Retina (tissue), 1 donor: Measurements from ENCODE around the gene TTF2.
A peak's percentile ranks its signal among the peaks of the same experiment; 100 is the strongest.

Experiments
- DNase-seq: peaks from one replicate; pipeline ENCODE4 v3.0.0-alpha.2; 2016

TTF2 gene

DNA sequence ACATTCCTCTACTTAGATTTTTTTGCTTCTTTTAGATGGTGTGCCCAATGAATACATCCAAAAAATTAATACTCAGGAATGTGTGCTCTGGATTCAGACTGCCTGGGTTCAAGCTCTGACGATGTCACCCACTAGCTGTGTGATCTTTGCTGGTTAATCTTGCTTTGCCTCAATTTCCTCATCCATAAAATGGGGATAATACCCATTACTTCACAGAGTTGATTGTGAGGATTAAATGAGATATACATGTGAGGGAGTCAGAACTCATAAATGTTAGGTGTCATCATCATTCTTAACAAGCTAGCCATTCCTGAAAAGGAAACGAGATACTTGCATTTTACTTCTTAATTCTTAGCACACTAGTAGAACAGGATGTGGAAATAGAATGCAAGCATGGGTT lies 12.9 kb upstream of the TTF2 start:
- DNase-seq, result no peak

DNA sequence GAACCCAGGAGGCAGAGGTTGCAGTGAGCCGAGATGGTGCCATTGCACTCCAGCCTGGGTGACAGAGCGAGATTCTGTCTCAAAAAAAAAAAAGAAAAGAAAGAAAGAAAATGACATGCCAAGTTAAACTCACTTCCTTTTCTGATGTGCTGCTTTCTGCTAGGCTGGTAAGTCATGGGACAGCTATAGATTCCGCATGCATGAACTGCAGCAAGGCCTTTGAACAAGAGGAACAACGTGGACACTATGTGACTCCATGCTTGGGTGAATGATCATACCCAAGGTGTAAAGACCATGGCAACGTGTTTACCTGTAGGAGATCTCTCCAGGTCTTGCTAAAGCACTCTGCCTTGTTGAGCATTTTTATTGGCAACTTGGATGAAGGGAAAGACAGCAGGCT lies 10.3 kb upstream of the TTF2 start:
- DNase-seq, result no peak

DNA sequence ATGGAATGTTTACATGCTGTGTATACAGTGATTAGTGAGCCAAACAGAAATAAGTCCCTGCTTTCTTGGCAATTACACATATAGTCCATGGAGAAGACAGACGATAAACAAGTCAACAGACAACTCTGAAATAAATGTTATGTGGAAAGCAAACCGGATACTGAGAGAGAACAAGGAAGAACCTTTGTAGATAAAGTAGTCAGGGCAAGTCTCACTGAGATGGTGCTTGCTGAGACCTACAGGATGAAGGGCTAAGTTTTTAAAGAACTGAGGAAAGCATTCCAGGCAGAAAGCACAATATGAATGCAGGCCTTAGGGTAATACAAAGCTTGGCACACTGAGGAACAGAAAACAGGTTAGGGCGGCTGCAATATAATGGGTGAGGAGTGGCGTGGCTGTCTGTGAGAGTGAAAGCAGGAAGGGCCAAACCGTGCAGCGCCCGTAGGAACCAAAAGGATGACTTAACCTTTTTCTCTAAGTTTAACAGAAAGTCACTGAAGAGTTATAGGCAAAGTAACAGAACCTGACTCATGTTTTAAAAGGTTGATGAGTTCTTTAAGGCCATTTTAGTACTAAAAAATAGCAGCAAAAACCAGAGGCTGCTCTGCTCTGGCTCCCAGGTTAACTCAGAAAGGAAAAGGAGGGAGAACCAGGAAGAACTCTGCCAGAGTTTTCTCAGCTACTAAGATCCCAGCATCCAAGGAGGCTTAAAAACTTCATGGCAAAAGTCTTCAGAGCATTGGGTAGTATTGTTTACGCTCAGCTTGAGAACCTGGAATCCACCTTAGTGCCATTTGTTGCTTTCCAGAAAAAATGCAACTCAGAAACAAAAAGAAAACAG lies 8.7 kb upstream of the TTF2 start:
- no peak for DNase-seq

DNA sequence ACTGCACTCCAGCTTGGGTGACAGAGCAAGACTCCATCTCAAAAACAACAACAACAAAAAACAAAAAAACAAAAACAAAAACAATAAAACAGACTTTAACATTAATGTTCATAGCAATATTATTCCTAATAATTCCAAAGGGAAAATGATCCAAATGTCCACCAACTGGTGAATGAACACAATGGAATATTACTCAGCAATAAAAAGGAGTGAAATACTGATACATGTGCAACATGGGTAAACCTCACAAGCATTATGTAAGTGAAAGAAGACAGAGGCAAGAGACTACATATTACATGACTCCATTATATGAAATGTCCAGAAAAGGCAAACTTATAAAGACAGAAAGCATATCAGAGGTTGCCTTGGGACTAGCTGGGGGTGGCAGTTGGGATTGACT lies 6.1 kb upstream of the TTF2 start:
- DNase-seq, result no peak

DNA sequence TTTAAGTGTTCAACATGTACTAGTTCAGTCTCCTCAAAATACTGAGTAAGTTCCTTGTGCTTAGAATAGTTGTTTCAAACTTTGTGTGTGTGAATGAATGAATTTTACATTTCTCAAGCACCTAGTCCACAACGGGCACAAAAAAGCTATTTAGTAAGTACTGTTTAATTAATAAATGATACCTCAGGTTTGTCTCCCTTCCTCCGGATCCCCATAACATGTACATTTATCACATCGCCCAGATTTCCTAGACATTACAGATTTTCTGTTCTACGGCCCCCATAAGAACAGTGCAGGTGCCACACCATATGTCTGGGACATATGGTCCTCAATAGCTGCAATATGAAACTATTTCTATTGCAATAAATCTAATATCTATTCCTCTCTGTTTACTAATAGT lies 1.3 kb upstream of the TTF2 start:
- no peak for DNase-seq

DNA sequence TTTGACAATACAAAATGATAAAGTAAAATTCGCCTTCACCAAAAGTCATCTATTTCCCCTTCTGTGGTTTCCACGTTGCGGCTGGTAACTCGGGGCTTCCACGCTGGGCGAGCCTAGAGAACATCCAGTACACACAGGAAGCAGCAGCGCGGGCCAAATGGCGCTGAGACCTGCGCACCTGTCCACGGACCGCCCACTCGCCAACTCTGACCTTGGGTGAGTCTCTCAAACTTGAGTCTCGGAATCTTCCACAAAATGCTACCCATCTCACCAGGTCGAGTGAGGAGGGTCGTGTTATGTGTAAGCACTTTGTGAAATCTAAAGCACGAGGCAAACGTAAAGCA lies 820 bp upstream of the TTF2 start:
- no peak for DNase-seq

DNA sequence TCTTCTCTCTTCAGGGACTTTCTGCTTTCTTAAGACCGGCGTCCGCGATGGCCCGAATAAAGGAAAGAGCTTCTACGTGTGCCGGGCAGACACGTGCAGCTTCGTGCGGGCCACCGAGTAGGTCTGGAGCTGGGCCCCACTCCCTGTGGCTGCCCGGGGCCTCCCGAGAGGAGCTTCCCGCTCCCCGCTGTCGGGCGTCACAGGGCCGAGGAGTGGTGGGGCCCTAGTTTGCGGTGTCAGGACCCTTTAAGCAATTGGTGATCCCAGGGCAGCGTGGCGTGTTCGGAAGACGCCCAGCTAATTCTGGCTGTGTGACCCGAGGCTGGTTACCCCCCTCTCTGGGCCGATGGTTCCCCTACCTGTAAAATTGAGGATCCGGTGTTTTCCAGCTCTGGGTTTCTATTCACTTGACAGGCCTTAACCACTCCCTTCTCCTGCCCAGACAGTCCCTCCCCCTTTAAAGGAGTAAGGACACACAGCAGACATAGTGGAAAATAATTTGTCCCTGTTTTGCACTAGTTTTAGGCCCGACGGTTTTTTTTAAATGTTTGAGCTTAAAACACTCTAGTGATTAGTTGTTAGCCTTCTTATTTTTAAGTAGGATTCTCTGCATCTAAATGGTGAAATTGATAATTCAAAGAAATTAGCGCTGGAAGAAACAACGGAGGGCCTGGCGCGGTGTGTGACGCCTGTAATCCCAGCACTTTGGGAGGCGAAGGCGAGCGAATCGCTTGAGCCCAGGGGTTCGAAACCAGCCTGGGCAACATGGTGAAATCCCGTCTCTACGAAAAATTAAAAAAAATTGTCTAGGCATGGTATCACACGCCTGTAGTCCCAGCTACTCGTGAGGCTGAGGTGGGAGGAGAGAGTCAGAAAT lies 553 bp downstream of the TTF2 start:
- no peak for DNase-seq

DNA sequence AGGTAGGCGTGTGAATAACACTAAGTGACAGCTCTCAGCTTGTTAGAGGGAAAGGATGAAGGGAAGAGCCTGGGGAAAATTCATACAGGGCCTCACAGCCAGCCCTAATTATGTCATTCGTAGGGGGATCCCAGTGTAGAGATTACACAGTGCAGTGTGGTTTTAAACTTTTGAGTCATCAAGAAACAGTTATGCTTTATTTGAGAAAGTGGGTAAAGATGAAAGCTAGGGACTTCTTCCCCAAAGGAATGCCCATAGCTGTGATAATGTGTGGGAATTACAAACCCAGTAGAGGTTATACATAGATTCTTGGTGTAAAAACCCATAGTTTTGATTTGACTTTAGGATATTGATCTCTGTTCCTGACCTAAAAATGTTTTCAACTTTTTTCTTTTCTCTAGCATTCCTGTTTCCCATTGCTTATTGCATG lies 1.9 kb downstream of the TTF2 start:
- no peak for DNase-seq

DNA sequence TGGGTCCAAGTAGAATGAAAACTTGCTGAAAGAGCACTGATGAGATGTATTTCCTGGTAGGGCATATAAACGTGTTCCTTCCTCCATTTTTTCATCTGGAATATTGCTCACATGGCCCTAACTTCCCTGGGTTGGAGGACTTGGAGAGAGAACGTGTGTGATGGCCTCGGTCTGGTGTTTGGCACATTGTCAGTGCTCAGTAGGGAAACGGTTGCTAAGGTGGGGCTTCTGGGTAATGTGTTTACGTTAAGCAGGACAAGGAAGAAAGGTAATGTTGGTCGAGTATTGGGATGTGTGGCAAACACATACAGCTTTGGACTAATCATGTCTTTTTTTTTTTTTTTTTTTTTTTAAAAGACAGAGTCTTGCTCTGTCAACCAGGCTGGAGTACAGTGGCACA lies 6.2 kb downstream of the TTF2 start:
- DNase-seq, result no peak

DNA sequence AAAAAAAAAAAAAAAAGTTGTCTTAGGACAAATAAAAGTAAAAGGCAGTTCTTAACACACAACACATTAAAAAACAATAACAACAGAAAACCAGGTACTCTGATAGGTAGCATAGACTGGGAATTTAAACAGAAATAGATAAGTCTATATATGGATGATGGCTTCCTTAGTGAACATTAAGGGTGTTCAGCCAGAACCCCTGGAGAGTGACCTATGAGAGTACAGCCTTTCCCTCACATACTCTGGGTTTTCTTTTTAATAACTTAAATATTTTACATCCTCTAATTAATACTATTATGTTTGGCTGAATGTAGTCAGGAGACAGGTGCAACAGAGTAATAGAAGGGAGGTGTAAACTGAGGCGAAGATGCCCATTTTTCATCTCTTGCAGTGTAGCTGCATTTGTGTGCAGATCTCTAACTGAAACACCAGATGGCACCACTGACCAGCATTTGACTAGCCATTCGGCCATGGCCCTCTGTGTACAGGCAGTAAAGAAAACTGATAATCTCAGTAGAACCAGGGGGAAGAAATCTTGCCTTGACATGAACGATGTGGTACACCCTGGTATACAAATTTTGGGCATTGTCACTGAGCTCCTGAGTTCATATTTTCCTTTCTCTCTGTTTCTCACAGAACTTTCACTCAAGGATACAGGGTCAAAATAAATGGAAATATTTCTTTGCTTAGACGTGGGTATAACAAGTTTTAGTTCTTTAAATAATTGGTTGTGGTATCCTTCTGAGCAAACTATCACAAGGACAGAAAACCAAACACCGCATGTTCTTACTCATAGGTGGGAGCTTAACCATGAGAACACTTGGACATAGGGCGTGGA lies 7.6 kb downstream of the TTF2 start:
- DNase-seq, result peak; percentile 68

DNA sequence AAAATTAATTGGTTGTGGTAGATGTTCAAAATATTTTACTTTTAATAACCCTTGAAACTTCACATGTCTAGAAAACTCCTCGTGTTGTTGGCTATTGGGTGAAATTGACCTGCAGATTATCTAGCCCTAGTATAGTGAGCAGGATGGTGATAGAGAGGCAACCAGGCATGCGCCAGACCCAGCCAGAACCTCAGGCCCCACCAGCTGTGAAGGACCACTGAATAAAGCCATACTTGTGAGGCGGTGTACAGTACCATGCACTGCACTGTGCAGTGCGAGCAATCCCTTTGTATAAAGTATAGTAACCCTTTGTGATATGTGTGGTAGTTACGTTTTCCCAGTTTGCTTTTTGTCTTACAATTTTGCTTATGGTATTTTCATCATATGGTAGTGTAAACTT lies 8.5 kb downstream of the TTF2 start:
- no peak for DNase-seq

DNA sequence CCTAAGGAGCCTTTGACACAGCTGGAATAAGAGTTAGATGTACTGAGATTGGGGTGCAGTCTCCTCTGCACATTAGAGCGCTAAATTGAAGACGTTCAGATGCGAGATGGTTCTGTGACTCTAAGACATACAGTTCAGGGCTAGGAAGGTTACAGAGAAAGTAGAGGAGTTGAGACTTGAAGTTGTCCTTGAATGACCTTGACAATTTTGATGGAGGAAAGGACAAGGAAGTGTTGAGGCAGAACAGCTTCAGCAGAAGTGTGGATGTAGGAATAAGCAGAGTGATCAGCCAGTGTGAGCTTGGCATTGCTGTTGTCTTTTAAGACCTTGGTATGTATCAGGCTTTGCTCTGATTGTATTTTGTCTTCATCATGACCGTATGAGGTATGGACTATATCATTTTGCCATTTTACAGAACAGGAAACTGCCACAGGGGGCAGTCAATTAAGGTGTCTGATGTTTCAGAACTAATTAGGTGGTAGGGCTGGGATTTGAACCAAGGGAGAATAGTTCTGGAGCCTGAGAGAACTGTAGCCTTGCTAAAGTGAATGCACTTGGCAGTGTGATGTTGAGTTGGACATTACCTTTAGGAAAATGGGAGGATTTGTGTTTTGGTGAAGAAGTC lies 9.2 kb downstream of the TTF2 start:
- no peak for DNase-seq

DNA sequence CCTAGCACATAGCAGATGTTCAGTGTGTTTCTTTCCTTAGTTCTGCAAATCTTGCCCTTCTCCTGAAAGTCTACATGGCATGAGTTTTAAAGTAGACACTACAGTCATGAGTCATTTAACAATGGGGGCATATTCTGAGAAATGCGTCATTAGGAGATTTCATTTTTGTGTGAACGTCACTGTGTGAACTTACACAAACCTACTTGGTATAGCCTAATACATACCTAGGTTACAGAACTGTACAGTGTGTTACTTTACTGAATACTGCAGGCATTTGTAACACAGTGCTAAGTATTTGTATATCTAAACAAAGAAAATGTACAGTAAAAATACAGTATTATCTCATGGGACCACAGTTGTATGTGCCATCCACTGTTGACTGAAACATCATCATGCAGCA lies 10.0 kb downstream of the TTF2 start:
- DNase-seq, result no peak

DNA sequence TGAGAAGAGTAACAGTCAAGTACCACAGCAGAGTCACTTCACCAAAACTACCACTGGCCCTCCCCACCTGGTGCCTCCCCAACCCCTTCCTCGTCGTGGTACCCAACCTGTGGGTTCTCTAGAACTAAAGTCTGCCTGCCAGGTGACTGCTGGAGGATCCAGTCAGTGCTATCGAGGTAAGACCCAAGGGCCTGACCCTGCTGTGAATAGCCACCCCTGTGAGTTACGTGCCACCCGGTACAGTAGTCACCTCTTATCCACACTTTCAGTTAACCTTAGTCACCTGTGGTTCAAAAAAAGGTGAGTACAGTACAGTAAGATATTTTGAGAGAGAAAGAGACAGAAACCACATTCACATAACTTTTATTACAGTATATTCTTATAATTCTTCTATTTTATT lies 16.5 kb downstream of the TTF2 start:
- DNase-seq, result no peak

DNA sequence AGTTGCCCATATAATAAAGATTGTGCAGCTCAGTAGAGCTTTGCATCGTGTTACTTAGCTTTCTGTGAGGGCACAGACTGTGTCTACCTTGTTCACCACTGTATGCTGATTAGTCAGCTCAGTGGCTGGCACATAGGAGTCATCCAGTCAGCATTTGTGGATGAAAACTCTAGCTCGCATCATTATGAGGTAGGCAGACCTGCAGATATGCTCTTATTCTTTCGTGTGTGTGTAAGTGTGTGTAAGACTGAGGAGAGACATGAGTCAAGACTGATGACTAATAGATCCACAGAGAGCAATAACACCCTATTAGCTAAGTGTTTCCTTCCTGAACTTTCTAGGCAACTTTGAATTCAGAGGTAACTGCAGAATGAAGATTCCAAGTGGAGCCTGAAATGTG lies 17.1 kb downstream of the TTF2 start:
- no peak for DNase-seq

DNA sequence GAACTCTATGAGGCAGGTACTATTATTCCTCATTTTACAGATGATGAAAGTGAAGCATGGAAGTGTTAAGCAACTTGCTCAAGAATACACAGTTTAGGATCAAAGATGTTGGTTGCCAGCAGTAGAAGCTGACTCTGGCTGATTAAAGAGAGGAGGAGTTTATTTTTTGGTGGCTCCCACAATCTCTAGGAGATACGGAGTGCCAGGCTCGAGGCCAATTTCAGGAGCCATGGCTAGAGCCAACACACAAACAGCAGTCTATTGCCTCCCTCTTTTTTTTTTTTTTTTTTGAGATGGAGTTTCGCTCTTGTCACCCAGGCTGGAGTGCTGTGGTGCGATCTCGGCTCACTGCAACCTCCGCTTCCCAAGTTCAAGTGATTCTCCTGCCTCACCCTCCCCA lies 19.6 kb downstream of the TTF2 start:
- DNase-seq, result no peak

DNA sequence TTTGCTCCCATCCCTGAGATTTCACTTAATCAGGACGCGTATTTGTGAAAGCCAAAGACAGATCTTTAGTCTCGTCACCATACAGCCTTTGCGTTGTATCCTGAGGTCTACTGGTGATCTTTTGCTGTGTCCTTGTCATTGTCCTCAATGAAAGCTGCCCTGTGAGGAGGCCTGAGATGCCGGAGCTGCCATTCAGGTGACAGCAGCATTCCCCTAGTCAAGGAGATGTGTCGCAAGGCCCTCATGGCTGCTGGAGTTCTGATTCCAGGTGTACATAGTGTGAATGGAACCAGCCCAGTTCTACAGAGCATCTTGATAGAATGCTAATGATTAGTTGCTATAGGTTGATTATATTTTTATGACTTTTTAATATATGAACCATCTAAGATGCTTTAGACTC lies 24.1 kb downstream of the TTF2 start:
- DNase-seq, result no peak

DNA sequence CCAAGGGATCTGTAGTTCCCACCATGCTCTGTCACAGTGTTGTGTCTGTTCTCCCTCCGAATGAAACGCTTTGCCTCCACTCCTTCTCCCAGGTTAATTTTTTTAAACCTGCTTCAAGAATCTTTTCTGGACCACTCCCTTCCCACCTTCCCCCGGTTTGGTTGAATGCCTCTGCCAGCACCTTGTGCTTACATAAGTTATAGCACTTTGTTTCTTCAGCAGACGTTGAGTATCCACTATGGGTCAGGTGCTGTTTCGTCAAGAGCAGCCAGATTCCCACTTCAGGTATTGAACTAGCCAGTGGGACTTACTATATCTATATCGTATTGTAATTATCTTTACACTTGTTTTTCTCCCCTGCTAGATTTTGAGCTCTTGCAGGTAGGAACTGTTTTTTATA lies 27.6 kb downstream of the TTF2 start:
- DNase-seq, result no peak

DNA sequence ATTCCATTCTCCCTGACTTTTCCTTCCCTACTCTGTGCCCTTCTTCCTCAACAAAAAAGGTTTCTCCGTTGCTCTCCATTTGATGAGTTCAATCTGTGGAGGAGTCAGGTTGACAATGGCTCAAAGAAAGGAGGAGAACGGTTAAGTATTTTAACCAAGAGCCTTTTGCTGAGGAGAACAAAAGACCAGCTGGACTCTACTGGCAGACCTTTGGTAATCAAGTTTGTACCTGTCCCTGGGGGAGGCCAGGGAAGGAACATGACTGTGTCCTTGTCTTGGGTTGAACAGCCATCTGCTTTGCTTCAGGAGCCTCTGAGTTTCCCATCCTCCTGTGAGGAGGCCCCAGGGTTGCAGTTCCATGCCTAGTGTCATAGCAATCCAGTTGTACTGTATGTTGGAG lies 29.9 kb downstream of the TTF2 start:
- no peak for DNase-seq

DNA sequence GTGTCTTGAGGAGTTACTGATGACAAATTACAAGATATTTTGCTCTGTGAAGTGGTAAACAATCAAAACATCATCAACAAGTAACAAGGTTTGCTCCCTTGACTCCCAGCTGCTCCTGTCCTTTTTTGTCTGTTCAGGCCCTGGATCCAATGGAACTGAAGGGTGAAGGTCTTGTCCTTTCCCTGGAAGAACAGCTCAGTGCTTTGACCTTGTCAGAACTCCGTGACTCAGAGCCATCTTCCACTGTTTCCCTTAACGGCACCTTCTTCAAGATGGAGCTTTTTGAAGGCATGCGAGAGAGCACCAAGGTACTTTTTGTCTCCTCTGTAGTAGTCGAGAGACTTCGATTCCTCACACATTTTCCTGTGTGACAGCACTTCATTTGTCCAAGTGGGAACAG lies 32.5 kb downstream of the TTF2 start:
- no peak for DNase-seq

DNA sequence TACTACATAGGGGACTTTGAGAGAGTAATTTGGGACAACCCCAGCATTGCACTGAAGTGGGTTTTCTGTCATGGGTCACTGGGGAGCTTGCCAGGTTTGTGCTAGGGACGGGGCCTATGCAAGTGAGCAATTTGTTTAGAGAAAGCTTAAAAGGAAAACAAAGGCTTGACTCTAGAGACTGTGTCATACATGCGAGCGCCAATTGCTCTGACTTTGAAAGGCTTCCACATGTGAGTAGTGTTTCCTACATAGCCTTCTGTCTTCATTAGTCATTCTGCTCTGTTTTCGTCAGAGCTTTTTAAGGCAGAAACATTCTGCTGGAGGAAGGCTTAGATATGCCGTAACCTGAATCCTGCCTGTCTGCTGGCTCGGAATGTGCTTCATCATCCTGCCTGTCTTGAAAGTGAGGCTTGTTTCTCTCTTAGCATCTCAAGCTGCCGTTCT lies 33.0 kb downstream of the TTF2 start:
- peak; percentile 32 for DNase-seq

DNA sequence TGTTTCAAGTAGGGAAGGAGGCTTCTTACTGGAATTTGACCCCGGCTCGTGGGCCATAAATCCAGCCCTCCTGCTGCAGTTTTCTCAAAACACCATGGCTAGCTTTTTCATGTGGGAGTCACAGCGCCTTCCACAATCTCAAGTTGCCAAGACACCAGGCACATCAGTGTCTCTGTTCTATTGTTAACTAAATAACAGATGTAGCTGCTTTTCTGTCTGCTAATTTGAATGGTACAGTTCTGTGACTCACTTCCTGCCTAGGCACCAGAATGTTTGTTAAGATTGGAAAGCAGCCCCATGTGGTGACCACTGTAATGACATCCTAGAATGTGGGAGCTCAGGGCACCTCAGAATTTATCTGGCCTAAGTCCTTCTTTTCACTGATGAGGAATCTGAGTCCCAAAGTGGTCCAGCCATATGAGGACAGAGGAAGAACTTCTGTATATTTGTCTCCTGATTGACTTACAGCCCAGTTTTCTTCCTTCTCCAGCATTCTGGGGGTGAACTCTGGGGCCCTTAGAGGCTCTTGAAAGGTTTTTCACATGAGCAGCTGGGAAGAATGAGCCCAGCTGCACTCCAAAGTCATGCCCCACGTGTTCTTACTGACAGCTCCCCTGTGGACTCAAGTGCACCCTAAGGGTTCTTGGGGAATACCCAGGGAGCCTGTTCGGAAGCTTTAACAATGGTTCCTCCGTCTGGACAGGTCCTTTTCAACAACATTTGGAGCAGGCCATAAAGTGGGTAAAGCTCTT lies 33.9 kb downstream of the TTF2 start:
- no peak for DNase-seq
